PFSK-1 (cell line): ENCODE results near the gene PMPCA.

Source experiments
- REST ChIP-seq, 2 experiments: IDR thresholded peaks; 2 replicates each; pipeline versions ENCODE4 v1.6.1 to v1.8.0; 2011 to 2012; ENCODE audit warnings: low read depth in 2 of 2, low read length in 2 of 2, control low read depth in 1 of 2, inconsistent platforms in 1 of 2, mild to moderate bottlenecking in 1 of 2, moderate library complexity in 1 of 2; ENCODE audit not compliant: insufficient read depth in 1 of 2
- TAF1 ChIP-seq: IDR thresholded peaks from 2 replicates; pipeline ENCODE4 v1.6.1; 2012; ENCODE audit warnings: low read length, control low read depth, borderline replicate concordance; ENCODE audit not compliant: insufficient read depth

- TF ChIP-seq TAF1 (no peak), REST (IDR thresholded peaks at IDR 0.05; ENCODE audit: insufficient read depth in 1 of 2, low read depth in 2 of 2, low read length in 2 of 2) (no peak)
Measured at GRCh38 chr9:136455043-136456002, 44.9 kb downstream of the PMPCA start.
